Smooth muscle cell (in vitro differentiated cells): Measurements from ENCODE around the gene RIIAD1. TPM values are rescaled to one million over a fixed set of nuclear protein-coding genes. Genes with fewer than 3 reads are reported as not detected.

ENCODE experiments used
- DNase-seq: peaks from one replicate; lab custom pipeline; 2025; ENCODE audit not compliant: unreplicated experiment; lab: John Stamatoyannopoulos, UW
- H2AFZ ChIP-seq: fragments of 200-600 bp; sonication (generic); 2 replicates; pipeline ENCODE4 v1.6.0; 2016; ENCODE audit warnings: antibody characterized with exemption, low read depth, mild to moderate bottlenecking
- H3F3A ChIP-seq: fragments of 200-600 bp; sonication (generic); 2 replicates; pipeline ENCODE4 v1.6.0; 2017; ENCODE audit warnings: antibody characterized with exemption, low read depth
- H3K27ac ChIP-seq: fragments of 200-600 bp; sonication (generic); 2 replicates; pipeline ENCODE4 v1.5.1; 2016; ENCODE audit warnings: low read depth, mild to moderate bottlenecking
- H3K27me3 ChIP-seq: fragments of 200-600 bp; sonication (generic); 2 replicates; pipeline ENCODE4 v1.6.1; 2016; ENCODE audit warnings: low read depth, mild to moderate bottlenecking
- H3K36me3 ChIP-seq: fragments of 200-600 bp; sonication (generic); 2 replicates; pipeline ENCODE4 v1.5.1; 2016; ENCODE audit warnings: low read depth
- H3K4me1 ChIP-seq: fragments of 200-600 bp; sonication (generic); 2 replicates; pipeline ENCODE4 v1.5.1; 2016; ENCODE audit warnings: low read depth
- H3K4me2 ChIP-seq: fragments of 200-600 bp; sonication (generic); 2 replicates; pipeline ENCODE4 v1.6.0; 2016; ENCODE audit warnings: mild to moderate bottlenecking
- H3K4me3 ChIP-seq: fragments of 200-600 bp; sonication (generic); 2 replicates; pipeline ENCODE4 v1.5.1; 2016; ENCODE audit warnings: mild to moderate bottlenecking
- H3K79me2 ChIP-seq: fragments of 200-600 bp; sonication (generic); 2 replicates; pipeline ENCODE4 v1.6.0; 2016; ENCODE audit warnings: low read depth, mild to moderate bottlenecking
- H3K9ac ChIP-seq: fragments of 200-600 bp; sonication (generic); 2 replicates; pipeline ENCODE4 v1.6.0; 2016; ENCODE audit warnings: low read depth
- H3K9me3 ChIP-seq: fragments of 200-600 bp; sonication (generic); replicated peaks from 2 replicates; pipeline ENCODE4 v1.5.1; 2016; ENCODE audit warnings: low read depth
- H4K20me1 ChIP-seq: fragments of 200-600 bp; sonication (generic); 2 replicates; pipeline ENCODE4 v1.6.0; 2016; ENCODE audit warnings: low read depth
- WGBS: methylation state at CpG from one replicate; pipeline ENCODE4 v1.1.7; 2016; ENCODE audit warnings: low lambda C conversion rate; 5-methylcytosine and 5-hydroxymethylcytosine counted together
- polyA plus RNA-seq: library from polyadenylated mRNA; unstranded; fragments of >200 nt; fragmentation: Nextera tagmentation; extraction: Ambion mirVana; gene quantifications from 2 replicates; pipeline ENCODE4 v1.2.1, GENCODE V29; 2016
- total RNA-seq: library from RNA; depleted of rRNA; stranded (reverse); fragments of >200 nt; gene quantifications from 2 replicates; pipeline ENCODE4 v1.2.3, GENCODE V29; 2014
- TF ChIP-seq, protein P1 (sequence below): fragments of 200-600 bp; sonication (generic); IDR thresholded peaks from 2 replicates; pipeline ENCODE4 v1.5.1; 2017; ENCODE audit warnings: borderline replicate concordance, mild to moderate bottlenecking, antibody characterized with exemption; ENCODE audit not compliant: insufficient read depth, poor library complexity, severe bottlenecking

The RIIAD1 gene
- total and polyA plus RNA-seq, 2 experiments from 2014 or later, result not detected

DNA sequence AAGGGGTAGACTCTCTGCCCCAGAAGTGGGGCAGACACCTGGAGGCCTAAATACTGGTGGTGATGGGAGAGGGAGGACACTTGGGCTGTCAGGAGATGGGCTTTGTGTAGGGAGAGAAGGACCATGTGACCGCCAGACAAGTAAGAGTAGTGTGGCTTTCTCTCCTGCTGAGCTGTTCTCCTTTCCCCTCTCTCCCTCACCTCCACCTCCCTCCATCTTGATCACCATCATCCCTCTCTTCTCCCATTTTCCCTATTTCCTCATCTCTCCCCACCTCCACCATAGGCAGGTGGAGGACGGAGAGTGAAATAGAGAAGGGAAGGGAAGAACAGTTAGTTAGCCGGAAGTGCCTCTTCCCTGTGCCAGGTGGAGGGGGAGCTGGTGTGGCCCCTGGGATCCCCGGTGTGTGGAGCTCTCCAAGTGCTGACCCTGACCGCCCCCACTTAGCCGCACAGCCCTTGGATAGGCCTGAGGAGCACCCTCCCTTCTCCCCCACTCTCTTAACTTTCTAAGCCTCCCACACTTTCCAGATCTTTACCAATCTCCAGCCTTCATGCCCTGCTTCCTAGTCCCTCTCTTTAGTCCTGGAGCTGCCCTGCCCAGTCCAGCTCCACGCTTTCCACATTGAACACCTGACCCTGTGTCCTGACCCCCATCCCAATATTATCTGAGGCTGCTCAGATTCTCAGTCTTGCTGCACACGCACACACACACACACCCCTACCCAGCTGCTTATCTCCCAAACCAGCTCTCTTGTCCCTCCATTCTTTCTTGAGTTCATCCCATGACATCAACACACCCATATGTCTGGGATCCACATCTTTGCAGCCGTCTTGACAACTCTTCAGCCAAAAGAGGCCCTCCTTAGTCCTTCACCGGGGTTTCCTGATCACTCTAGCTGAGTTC is 6.2 kb upstream of the RIIAD1 start:
- peaks cover 48% of the 10 kb centered on the region for H3K27me3 ChIP-seq
- H3K4me2 ChIP-seq, result no peak overlapping the region
- H3K4me3 ChIP-seq, result no peak overlapping the region
- peaks cover 7% of the 10 kb centered on the region for H3K4me1 ChIP-seq
- H3F3A ChIP-seq, result no peaks in the 10 kb centered on the region
- H4K20me1 ChIP-seq, result no peaks in the 10 kb centered on the region
- H3K79me2 ChIP-seq, result no peaks in the 10 kb centered on the region
- H3K9ac ChIP-seq, result no peak overlapping the region
- 85% methylated on average over 10 of the region's 10 CpGs for WGBS
- H2AFZ ChIP-seq, result no peak overlapping the region
- no peak overlapping the region for H3K27ac ChIP-seq
- no peaks in the 10 kb centered on the region for H3K9me3 ChIP-seq
- no peaks in the 10 kb centered on the region for H3K36me3 ChIP-seq
- DNase-seq, result no peak
- TF ChIP-seq, protein P1, sequence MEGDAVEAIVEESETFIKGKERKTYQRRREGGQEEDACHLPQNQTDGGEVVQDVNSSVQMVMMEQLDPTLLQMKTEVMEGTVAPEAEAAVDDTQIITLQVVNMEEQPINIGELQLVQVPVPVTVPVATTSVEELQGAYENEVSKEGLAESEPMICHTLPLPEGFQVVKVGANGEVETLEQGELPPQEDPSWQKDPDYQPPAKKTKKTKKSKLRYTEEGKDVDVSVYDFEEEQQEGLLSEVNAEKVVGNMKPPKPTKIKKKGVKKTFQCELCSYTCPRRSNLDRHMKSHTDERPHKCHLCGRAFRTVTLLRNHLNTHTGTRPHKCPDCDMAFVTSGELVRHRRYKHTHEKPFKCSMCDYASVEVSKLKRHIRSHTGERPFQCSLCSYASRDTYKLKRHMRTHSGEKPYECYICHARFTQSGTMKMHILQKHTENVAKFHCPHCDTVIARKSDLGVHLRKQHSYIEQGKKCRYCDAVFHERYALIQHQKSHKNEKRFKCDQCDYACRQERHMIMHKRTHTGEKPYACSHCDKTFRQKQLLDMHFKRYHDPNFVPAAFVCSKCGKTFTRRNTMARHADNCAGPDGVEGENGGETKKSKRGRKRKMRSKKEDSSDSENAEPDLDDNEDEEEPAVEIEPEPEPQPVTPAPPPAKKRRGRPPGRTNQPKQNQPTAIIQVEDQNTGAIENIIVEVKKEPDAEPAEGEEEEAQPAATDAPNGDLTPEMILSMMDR, result no peak

DNA sequence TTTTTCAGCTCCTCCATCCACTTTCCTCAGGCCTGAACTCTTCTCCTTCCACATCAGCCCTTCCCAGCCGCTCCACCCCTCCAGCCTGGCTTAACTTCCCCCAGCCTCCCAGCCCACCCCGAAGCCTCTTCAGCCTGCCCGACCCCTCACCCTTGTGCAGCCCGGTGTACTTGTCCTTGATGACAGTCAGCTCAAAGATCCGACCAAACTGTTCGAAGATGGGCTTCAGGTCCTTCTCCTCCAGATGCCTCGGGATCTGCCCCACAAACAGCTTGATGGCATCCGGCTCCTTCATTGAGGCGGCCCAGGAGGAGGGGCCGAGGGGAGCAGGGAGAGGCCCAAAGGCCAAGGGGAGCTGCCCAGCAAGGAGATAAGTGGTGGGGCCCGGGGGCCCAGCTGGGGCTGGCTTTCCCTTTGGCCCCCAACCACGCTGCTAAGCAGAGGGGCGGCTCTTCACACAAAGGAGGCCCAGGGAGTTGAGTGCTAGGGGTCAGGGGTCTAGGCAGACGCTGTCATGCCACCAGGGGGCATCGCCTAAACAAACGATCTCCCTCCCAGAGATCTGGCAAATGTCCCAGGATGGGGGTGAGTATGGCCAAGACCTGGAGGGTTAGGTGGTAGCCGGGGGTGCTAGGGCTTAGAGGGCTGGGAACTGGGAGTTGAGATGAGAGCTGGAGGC is 5.5 kb upstream of the RIIAD1 start:
- TF ChIP-seq, protein P1, result peak; percentile 10
- DNase-seq, result no peak
- Histone ChIP-seq H3K79me2 (no peaks in the 10 kb centered on the region), H3K4me1 (peaks cover 14% of the 10 kb centered on the region), H3K36me3 (no peaks in the 10 kb centered on the region), H3K4me3 (no peak overlapping the region), H3K9ac (no peak overlapping the region), H2AFZ (no peak overlapping the region), H4K20me1 (no peaks in the 10 kb centered on the region), H3F3A (peaks cover 3% of the 10 kb centered on the region), H3K9me3 (no peaks in the 10 kb centered on the region), H3K4me2 (no peak overlapping the region), H3K27ac (no peak overlapping the region), H3K27me3 (peaks cover 55% of the 10 kb centered on the region)
- 55% methylated on average over 17 of the region's 17 CpGs for WGBS

DNA sequence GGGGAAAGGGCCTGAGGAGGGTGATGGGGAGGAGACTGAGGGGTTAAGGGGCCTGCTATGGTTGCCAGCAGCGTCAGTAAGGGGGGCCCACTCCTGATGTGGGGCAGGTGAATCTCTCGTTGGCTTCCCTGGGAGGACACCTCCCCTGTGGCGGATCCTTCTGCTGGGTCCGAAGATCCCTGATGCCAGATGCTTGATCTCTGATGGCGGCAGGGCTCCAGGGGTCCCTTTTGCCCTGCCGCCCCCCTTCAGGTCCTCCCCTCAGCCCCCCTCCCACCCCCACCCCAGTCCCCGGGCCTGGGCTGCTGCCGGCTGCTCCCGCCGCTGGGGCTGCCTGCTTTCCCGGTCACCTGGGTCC is 4.9 kb upstream of the RIIAD1 start:
- no peaks in the 10 kb centered on the region for H3K9me3 ChIP-seq
- peaks cover 58% of the 10 kb centered on the region for H3K27me3 ChIP-seq
- H3K9ac ChIP-seq, result no peak overlapping the region
- no peaks in the 10 kb centered on the region for H4K20me1 ChIP-seq
- 10% methylated on average over 3 of the region's 11 CpGs for WGBS
- no peak overlapping the region for H3K27ac ChIP-seq
- no peak for DNase-seq
- no peak overlapping the region for H2AFZ ChIP-seq
- peaks cover 18% of the 10 kb centered on the region for H3K4me1 ChIP-seq
- TF ChIP-seq, protein P1, result no peak
- no peak overlapping the region for H3K4me3 ChIP-seq
- H3K79me2 ChIP-seq, result no peaks in the 10 kb centered on the region
- H3K36me3 ChIP-seq, result no peaks in the 10 kb centered on the region
- peak overlapping the region; percentile 76 for H3K4me2 ChIP-seq
- peaks cover 3% of the 10 kb centered on the region for H3F3A ChIP-seq
